HCT116 (cell line): ENCODE measurements around the gene ATG16L2. TPM values are rescaled to one million over a fixed set of nuclear protein-coding genes. Genes with fewer than 3 reads are reported as not detected.

Experiments used
- ATAC-seq: fragments of 200-7000 bp; cut with Tn5 transposase; 2 replicates; pipeline ENCODE4 v1.9.1; 2020; ENCODE audit warnings: mild to moderate bottlenecking, moderate library complexity
- BruUV-seq: library from RNA; stranded (reverse); fragments of 400-500 nt; replicated peaks from 2 replicates; lab custom pipeline; 2021; lab: Mats Ljungman, UMichigan
- CTCF ChIA-PET: fragments of 300-600 bp; sonication (Branson Sonifier 250); formaldehyde crosslinking; loops from one replicate; lab custom pipeline; 2021; ENCODE audit warnings: antibody characterized with exemption; lab: Charles Lee
- POLR2A ChIA-PET: fragments of 300-600, 350-600 bp; sonication (Branson Sonifier 250); formaldehyde crosslinking; loops from one replicate; lab custom pipeline; 2021; ENCODE audit warnings: antibody characterized with exemption; lab: Charles Lee
- RAD21 ChIA-PET, 2 experiments: fragments of 300-600 bp; sonication (Branson Sonifier 250); formaldehyde crosslinking; loops; one replicate each; lab custom pipeline; 2023; ENCODE audit warnings: low total read pairs in 2 of 2; ENCODE audit not compliant: uncharacterized antibody in 2 of 2, unreplicated experiment in 2 of 2, low non-redundant PET in 1 of 2; lab: Charles Lee
- DNase-seq: peaks from one replicate; pipeline ENCODE4 v3.0.0-alpha.2; 2010; ENCODE audit warnings: low read depth, low spot score
- H2AFZ ChIP-seq: fragments of 200-600 bp; shearing (Covaris generic), sonication (generic); 2 replicates; pipeline ENCODE4 v1.6.1; 2017; ENCODE audit warnings: low read depth, mixed run types, mixed read lengths, antibody characterized with exemption, low read length; ENCODE audit not compliant: poor library complexity, severe bottlenecking
- H3K27ac ChIP-seq: 2 replicates; pipeline ENCODE4 v1.5.1; 2012; ENCODE audit warnings: low read depth, low read length
- H3K27me3 ChIP-seq: fragments of 200-600 bp; sonication (generic); 2 replicates; pipeline ENCODE4 v1.6.1; 2016; ENCODE audit warnings: mixed run types, low read length, mixed read lengths; ENCODE audit not compliant: insufficient read depth
- H3K36me3 ChIP-seq, 2 experiments: fragments of 200-500 bp in 1 of 2; fragments of 200-600 bp in 1 of 2; sonication (Bioruptor generic) in 1 of 2; sonication (generic) in 1 of 2; 2 replicates each; pipeline versions ENCODE4 v1.5.1 to v1.6.1; 2014 to 2016; ENCODE audit warnings: low read length in 2 of 2, inconsistent platforms in 1 of 2, mixed read lengths in 1 of 2, mixed run types in 1 of 2; ENCODE audit not compliant: insufficient read depth in 2 of 2, control insufficient read depth in 1 of 2
- H3K4me1 ChIP-seq, 2 experiments: fragments of 200-600 bp in 1 of 2; sonication (generic) in 1 of 2; 2 replicates each; pipeline versions ENCODE4 v1.5.1 to v1.6.1; 2012 to 2017; ENCODE audit warnings: low read length in 2 of 2, inconsistent platforms in 1 of 2, mild to moderate bottlenecking in 1 of 2, mixed read lengths in 1 of 2, mixed run types in 1 of 2, moderate library complexity in 1 of 2; ENCODE audit not compliant: insufficient read depth in 2 of 2, control insufficient read depth in 1 of 2
- H3K4me2 ChIP-seq: fragments of 200-600 bp; sonication (generic); 2 replicates; pipeline ENCODE4 v1.6.1; 2017; ENCODE audit warnings: mixed run types, low read length, mixed read lengths
- H3K4me3 ChIP-seq, 2 experiments: fragments of 200-600 bp in 1 of 2; sonication (generic) in 1 of 2; replicated peaks in 1 of 2; 2 replicates each; pipeline ENCODE4 v1.5.1; 2011 to 2016; ENCODE audit warnings: low read length in 2 of 2, control low read depth in 1 of 2, low read depth in 1 of 2, mild to moderate bottlenecking in 1 of 2, mixed read lengths in 1 of 2, mixed run types in 1 of 2
- H3K79me2 ChIP-seq: fragments of 200-600 bp; sonication (generic); 2 replicates; pipeline ENCODE4 v1.6.1; 2017; ENCODE audit warnings: mild to moderate bottlenecking, mixed run types, low read length, moderate library complexity, mixed read lengths; ENCODE audit not compliant: insufficient read depth
- H3K9ac ChIP-seq: fragments of 200-600 bp; sonication (generic); 2 replicates; pipeline ENCODE4 v1.6.1; 2016; ENCODE audit warnings: low read length, mixed read lengths
- H3K9me2 ChIP-seq: fragments of 200-600 bp; sonication (generic), shearing (Covaris generic); 2 replicates; pipeline ENCODE4 v1.6.1; 2017; ENCODE audit warnings: mixed run types, mild to moderate bottlenecking, moderate library complexity; ENCODE audit not compliant: insufficient read depth
- H3K9me3 ChIP-seq, 2 experiments: fragments of 200-500 bp in 1 of 2; fragments of 200-600 bp in 1 of 2; sonication (Bioruptor generic) in 1 of 2; sonication (generic) in 1 of 2; 2 replicates each; pipeline ENCODE4 v1.6.1; 2014 to 2017; ENCODE audit warnings: low read length in 2 of 2, mixed read lengths in 2 of 2, inconsistent platforms in 1 of 2, low read depth in 1 of 2, mild to moderate bottlenecking in 1 of 2, mixed run types in 1 of 2, moderate library complexity in 1 of 2; ENCODE audit not compliant: control insufficient read depth in 1 of 2, insufficient read depth in 1 of 2
- H4K20me1 ChIP-seq: fragments of 200-600 bp; sonication (generic), shearing (Covaris generic); 2 replicates; pipeline ENCODE4 v1.6.1; 2017; ENCODE audit warnings: mixed run types, mild to moderate bottlenecking, moderate library complexity; ENCODE audit not compliant: insufficient read depth
- CBX3 ChIP-seq: IDR thresholded peaks from 2 replicates; pipeline ENCODE4 v1.6.1; 2012; ENCODE audit warnings: low read depth
- ELF1 ChIP-seq: IDR thresholded peaks from 2 replicates; pipeline ENCODE4 v1.6.1; 2012; ENCODE audit warnings: low read depth, borderline replicate concordance
- EZH2 ChIP-seq: fragments of 200-600 bp; sonication (generic); IDR thresholded peaks from 2 replicates; pipeline ENCODE4 v1.6.1; 2017; ENCODE audit warnings: antibody characterized with exemption, mixed run types
- REST ChIP-seq: IDR thresholded peaks from 2 replicates; pipeline ENCODE4 v1.6.1; 2012; ENCODE audit warnings: low read depth
- SIN3A ChIP-seq: IDR thresholded peaks from 2 replicates; pipeline ENCODE4 v1.6.1; 2012; ENCODE audit warnings: low read depth
- YY1 ChIP-seq: IDR thresholded peaks from 2 replicates; pipeline ENCODE4 v1.6.1; 2011; ENCODE audit warnings: low read length, low read depth, moderate library complexity, mild to moderate bottlenecking; ENCODE audit not compliant: insufficient replicate concordance; ENCODE audit errors: extremely low read depth
- ZBTB33 ChIP-seq: IDR thresholded peaks from 2 replicates; pipeline ENCODE4 v1.6.1; 2011; ENCODE audit warnings: mild to moderate bottlenecking, low read length, moderate library complexity; ENCODE audit not compliant: insufficient replicate concordance; ENCODE audit errors: extremely low read depth
- ZNF274 ChIP-seq: fragments of 200-500 bp; sonication (Bioruptor generic); IDR thresholded peaks from 2 replicates; pipeline ENCODE4 v1.6.1; 2014; ENCODE audit warnings: mild to moderate bottlenecking, low read depth, low read length, inconsistent platforms
- intact Hi-C: fragments of 100-400 bp; cut with micrococcal nuclease; formaldehyde crosslinking; loops from 2 replicates; pipeline ENCODE4 v1.10.0; 2022
- total RNA-seq: library from RNA; stranded (reverse); gene quantifications from one replicate; pipeline ENCODE4 v1.2.1, GENCODE V29; 2021; ENCODE audit not compliant: unreplicated experiment
- TF ChIP-seq, protein P1 (sequence below): IDR thresholded peaks from 2 replicates; pipeline ENCODE4 v1.6.1; 2012

ATG16L2 gene
- total RNA-seq, 1 experiment from 2014 or later: 15.2 TPM

DNA sequence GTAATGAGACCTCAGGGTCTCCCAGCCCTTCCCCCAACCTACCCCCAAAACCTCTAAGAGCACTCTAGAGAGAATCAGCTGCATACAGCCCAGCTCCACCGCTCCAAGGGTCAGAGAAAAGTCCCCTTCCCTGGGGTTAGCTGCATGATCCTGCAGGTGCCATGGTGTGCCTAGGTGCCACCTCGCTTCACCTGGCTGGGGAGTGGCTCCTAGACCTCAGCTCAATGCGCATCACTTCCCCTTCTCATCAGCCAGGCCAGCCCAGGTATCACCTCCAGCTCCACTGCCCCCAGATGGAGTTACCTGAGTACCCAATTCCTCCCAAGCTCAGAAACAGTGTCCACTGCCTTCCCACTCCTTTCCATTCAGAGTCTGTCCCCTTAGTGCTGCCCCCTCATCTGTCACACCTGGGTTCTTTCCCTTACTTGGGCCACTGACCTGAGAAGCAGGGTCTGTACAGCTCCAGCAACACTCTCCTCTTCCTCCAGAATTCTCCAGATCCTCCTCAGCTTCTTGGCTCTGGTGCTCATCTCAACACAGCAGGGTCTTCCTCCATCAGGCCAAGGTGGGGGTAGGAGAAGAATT, 21.7 kb upstream of the ATG16L2 start:
- no peak overlapping the region for H3K4me3 ChIP-seq
- TF ChIP-seq, protein P1, sequence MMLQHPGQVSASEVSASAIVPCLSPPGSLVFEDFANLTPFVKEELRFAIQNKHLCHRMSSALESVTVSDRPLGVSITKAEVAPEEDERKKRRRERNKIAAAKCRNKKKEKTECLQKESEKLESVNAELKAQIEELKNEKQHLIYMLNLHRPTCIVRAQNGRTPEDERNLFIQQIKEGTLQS: no peak
- TF ChIP-seq ELF1: no peak
- TF ChIP-seq YY1: no peak
- TF ChIP-seq CBX3: no peak
- TF ChIP-seq SIN3A: no peak
- no peak for DNase-seq
- BruUV-seq: no TSS peak
- no peaks in the 10 kb centered on the region for H3K79me2 ChIP-seq
- peaks cover 19 to 51% of the 10 kb centered on the region in 2 experiments for H3K4me1 ChIP-seq
- H3K9me2 ChIP-seq: no peaks in the 10 kb centered on the region
- H2AFZ ChIP-seq: no peak overlapping the region
- no peaks in the 10 kb centered on the region for H4K20me1 ChIP-seq
- intact Hi-C loops: no loop called here
- no peak overlapping the region for H3K4me2 ChIP-seq
- no peaks in the 10 kb centered on the region for H3K9me3 ChIP-seq
- H3K36me3 ChIP-seq: no peaks in the 10 kb centered on the region
- H3K27ac ChIP-seq: no peak overlapping the region
- POLR2A ChIA-PET: interaction anchor here (0.9 to 2.1 kb wide), 2 partner anchors 10 to 21 kb away, joined by 3 to 10 read pairs; no protein-coding TSS in a partner anchor
- ATAC-seq: no peak
- RAD21 ChIA-PET: interaction anchor here in 1 of 2 experiments (0.9 kb wide), 1 partner anchor 67 kb away, joined by 6 read pairs; no protein-coding TSS in a partner anchor
- CTCF ChIA-PET: interaction anchor here (0.9 to 2.9 kb wide), 4 partner anchors 10 to 322 kb away, joined by 3 to 26 read pairs (median 12); no protein-coding TSS in a partner anchor
- no peaks in the 10 kb centered on the region for H3K27me3 ChIP-seq
- H3K9ac ChIP-seq: no peak overlapping the region

DNA sequence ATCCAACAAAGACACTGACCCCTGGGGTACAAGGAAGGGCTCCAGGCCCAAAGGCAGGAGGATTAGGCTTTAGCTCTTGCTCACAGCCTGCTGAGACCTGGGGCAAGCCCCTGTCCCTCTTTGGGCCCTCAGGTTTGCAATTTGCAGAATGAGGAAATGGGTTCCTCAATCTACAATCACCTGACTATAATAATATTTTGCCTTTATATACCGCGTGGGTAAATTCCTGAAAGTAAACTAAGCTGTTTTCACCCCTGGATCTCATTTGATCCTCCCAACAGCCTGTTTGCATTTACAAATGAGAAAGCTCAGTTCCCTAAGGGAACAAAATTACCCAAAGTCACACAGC, 21.2 kb upstream of the ATG16L2 start:
- intact Hi-C loops: no loop called here
- no peak for DNase-seq
- no peak for ATAC-seq
- H2AFZ ChIP-seq: no peak overlapping the region
- H3K4me3 ChIP-seq: 0 out of 4 replicates have a peak overlapping the region, but pooled peaks of 1 of the 2 experiments have one; percentile 70
- no TSS peak for BruUV-seq
- no peaks in the 10 kb centered on the region for H3K79me2 ChIP-seq
- ChIA-PET RAD21 (no interaction called here), POLR2A (interaction anchor here (0.9 to 2.1 kb wide), 2 partner anchors 11 to 20 kb away, joined by 3 to 10 read pairs; no protein-coding TSS in a partner anchor), CTCF (interaction anchor here (0.9 to 2.9 kb wide), 4 partner anchors 11 to 322 kb away, joined by 3 to 26 read pairs (median 12); no protein-coding TSS in a partner anchor)
- H3K9ac ChIP-seq: no peak overlapping the region
- peak overlapping the region; percentile 84 for H3K4me2 ChIP-seq
- peaks cover 19 to 51% of the 10 kb centered on the region in 2 experiments for H3K4me1 ChIP-seq
- no peak overlapping the region for H3K27ac ChIP-seq
- no peaks in the 10 kb centered on the region for H3K27me3 ChIP-seq
- H4K20me1 ChIP-seq: no peaks in the 10 kb centered on the region
- H3K36me3 ChIP-seq: no peaks in the 10 kb centered on the region
- no peaks in the 10 kb centered on the region for H3K9me3 ChIP-seq
- H3K9me2 ChIP-seq: no peaks in the 10 kb centered on the region
- no peak for TF ChIP-seq REST
- no peak for TF ChIP-seq YY1
- no peak for TF ChIP-seq ZBTB33
- TF ChIP-seq EZH2: no peak
- no peak for TF ChIP-seq ZNF274
